NCI-H1436 (cell line): Measurements from ENCODE around the gene KRTAP5-3.

ENCODE experiments used
- DNase-seq: peaks from one replicate; lab custom pipeline; 2025; lab: John Stamatoyannopoulos, UW

KRTAP5-3 gene

GRCh38 chr11:1564535-1565172, 43.6 kb downstream of the KRTAP5-3 start:
- DNase-seq: no peak

- DNase-seq: no peak
Observed at GRCh38 chr11:1563697-1564534, 44.3 kb downstream of the KRTAP5-3 start.

- no peak for DNase-seq
Observed at GRCh38 chr11:1563149-1563638, 45.1 kb downstream of the KRTAP5-3 start.

GRCh38 chr11:1562469-1563148, 45.7 kb downstream of the KRTAP5-3 start:
- DNase-seq: no peak

GRCh38 chr11:1561955-1562354, 46.3 kb downstream of the KRTAP5-3 start:
- DNase-seq: no peak

- DNase-seq: no peak
Observed at GRCh38 chr11:1561266-1561665, 47.0 kb downstream of the KRTAP5-3 start.

- DNase-seq: no peak
Observed at GRCh38 chr11:1560649-1561251, 47.5 kb downstream of the KRTAP5-3 start.

GRCh38 chr11:1560002-1560648, 48.1 kb downstream of the KRTAP5-3 start:
- no peak for DNase-seq

- DNase-seq: no peak
Observed at GRCh38 chr11:1559111-1559951, 48.9 kb downstream of the KRTAP5-3 start.

- no peak for DNase-seq
Observed at GRCh38 chr11:1558775-1559110, 49.5 kb downstream of the KRTAP5-3 start.

- no peak for DNase-seq
Observed at GRCh38 chr11:1557904-1558774, 50.1 kb downstream of the KRTAP5-3 start.
